Measurements from ENCODE around the gene GPR82. TPM values are rescaled to one million over a fixed set of nuclear protein-coding genes. Genes with fewer than 3 reads are reported as not detected.

Gene GPR82
- total RNA-seq, 1 experiment from 2014 or later, result not detected

- TF ChIP-seq POLR2A (IDR thresholded peaks at IDR 0.05; ENCODE audit: borderline replicate concordance, extremely low read depth, insufficient read depth, insufficient read length) (no peak), POLR2AphosphoS5 (IDR thresholded peaks at IDR 0.05; ENCODE audit: low read depth, low read length) (no peak), TCF7L2 (IDR thresholded peaks at IDR 0.05; ENCODE audit: borderline replicate concordance, extremely low read depth, insufficient read depth, insufficient read length) (no peak), SRF (IDR thresholded peaks at IDR 0.05; ENCODE audit: low read depth) (no peak), RAD21 (IDR thresholded peaks at IDR 0.05; ENCODE audit: low read depth) (no peak), ELF1 (IDR thresholded peaks at IDR 0.05; ENCODE audit: borderline replicate concordance, low read depth) (no peak), ZNF274 (IDR thresholded peaks at IDR 0.05; ENCODE audit: low read depth, low read length) (no peak), ZBTB33 (IDR thresholded peaks at IDR 0.05; ENCODE audit: extremely low read depth, insufficient replicate concordance, low read length) (no peak), FOSL1 (IDR thresholded peaks at IDR 0.05; ENCODE audit: low read depth) (no peak)
- no peak overlapping the region for H2AFZ ChIP-seq (ENCODE audit: low read depth, low read length, poor library complexity, severe bottlenecking)
- intact Hi-C loops (cut with micrococcal nuclease), result no loop called here
- POLR2A ChIA-PET, result no interaction called here
- no peak overlapping the region for H3K27ac ChIP-seq (ENCODE audit: low read depth, low read length)
- no peak overlapping the region for H3K9ac ChIP-seq (ENCODE audit: low read length)
- H3K9me2 ChIP-seq (ENCODE audit: insufficient read depth), result no peaks in the 10 kb centered on the region
- CTCF ChIA-PET, result no interaction called here
- H3K9me3 ChIP-seq (ENCODE audit: control insufficient read depth in 1 of 2, insufficient read depth in 1 of 2, low read depth in 1 of 2, low read length in 2 of 2), result no peaks in the 10 kb centered on the region
- RAD21 ChIA-PET (ENCODE audit: low non-redundant PET in 1 of 2, low total read pairs in 2 of 2, uncharacterized antibody in 2 of 2, unreplicated experiment in 2 of 2), result no interaction called here
- ATAC-seq (no peak), DNase-seq (ENCODE audit: low read depth, low spot score) (no peak)
- H4K20me1 ChIP-seq (ENCODE audit: insufficient read depth), result no peaks in the 10 kb centered on the region
- no TSS peak for BruUV-seq (replicated peaks)
- no peaks in the 10 kb centered on the region for H3K36me3 ChIP-seq (ENCODE audit: control insufficient read depth in 1 of 2, insufficient read depth in 2 of 2, low read length in 2 of 2)
- no peaks in the 10 kb centered on the region for H3K79me2 ChIP-seq (ENCODE audit: insufficient read depth, low read length)
- no peak overlapping the region for H3K4me2 ChIP-seq (ENCODE audit: low read length)
- H3K4me1 ChIP-seq (ENCODE audit: control insufficient read depth in 1 of 2, insufficient read depth in 2 of 2, low read length in 2 of 2), result no peaks in the 10 kb centered on the region
- H3K27me3 ChIP-seq (ENCODE audit: insufficient read depth, low read length), result no peaks in the 10 kb centered on the region
- H3K4me3 ChIP-seq (replicated peaks in 1 of 2; ENCODE audit: low read depth in 1 of 2, low read length in 2 of 2), result no peak overlapping the region
Observed at GRCh38 chrX:41733939-41734338, 10.0 kb downstream of the GPR82 start.

DNA sequence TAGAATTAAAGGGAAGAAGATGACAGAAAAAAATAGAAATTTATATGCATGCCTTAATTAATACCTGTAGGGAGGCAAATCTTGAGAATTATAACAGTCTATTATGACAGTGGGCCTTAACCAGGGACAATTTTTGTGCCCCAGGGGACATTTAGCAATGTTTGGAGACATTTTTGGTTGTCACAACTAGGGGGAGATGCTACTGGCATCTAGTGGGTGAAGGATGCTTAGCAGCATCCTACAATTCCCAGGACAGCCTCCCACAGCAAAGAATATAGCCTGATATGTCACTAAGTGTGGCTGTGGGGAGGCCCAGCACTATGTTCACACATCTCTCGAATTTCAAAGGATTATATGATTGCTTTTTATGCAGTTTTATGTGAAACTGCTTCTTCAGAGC, 10.5 kb downstream of the GPR82 start:
- intact Hi-C loops (cut with micrococcal nuclease), result no loop called here
- no peak for TF ChIP-seq MAX (IDR thresholded peaks at IDR 0.05)
- no peak for TF ChIP-seq EZH2 (IDR thresholded peaks at IDR 0.05)
- TF ChIP-seq, protein P1, sequence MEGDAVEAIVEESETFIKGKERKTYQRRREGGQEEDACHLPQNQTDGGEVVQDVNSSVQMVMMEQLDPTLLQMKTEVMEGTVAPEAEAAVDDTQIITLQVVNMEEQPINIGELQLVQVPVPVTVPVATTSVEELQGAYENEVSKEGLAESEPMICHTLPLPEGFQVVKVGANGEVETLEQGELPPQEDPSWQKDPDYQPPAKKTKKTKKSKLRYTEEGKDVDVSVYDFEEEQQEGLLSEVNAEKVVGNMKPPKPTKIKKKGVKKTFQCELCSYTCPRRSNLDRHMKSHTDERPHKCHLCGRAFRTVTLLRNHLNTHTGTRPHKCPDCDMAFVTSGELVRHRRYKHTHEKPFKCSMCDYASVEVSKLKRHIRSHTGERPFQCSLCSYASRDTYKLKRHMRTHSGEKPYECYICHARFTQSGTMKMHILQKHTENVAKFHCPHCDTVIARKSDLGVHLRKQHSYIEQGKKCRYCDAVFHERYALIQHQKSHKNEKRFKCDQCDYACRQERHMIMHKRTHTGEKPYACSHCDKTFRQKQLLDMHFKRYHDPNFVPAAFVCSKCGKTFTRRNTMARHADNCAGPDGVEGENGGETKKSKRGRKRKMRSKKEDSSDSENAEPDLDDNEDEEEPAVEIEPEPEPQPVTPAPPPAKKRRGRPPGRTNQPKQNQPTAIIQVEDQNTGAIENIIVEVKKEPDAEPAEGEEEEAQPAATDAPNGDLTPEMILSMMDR (IDR thresholded peaks at IDR 0.05 in 2 of 3, conservative IDR thresholded peaks at IDR 0.05 in 1 of 3; ENCODE audit: borderline replicate concordance in 1 of 3, insufficient read depth in 1 of 3, low read depth in 2 of 3, low read length in 2 of 3), result peak in 2 of 3 experiments; percentile 48 to 50; a peak in 4 of 6 replicates
- TF ChIP-seq REST (IDR thresholded peaks at IDR 0.05; ENCODE audit: low read depth), result no peak
- TF ChIP-seq EGR1 (IDR thresholded peaks at IDR 0.05; ENCODE audit: low read depth), result no peak
- no peak for TF ChIP-seq ZNF274 (IDR thresholded peaks at IDR 0.05; ENCODE audit: low read depth, low read length)

More for the DNA sequence above, 10.5 kb downstream of the GPR82 start:
- BruUV-seq (replicated peaks), result no TSS peak
- H4K20me1 ChIP-seq (ENCODE audit: insufficient read depth), result no peaks in the 10 kb centered on the region
- no peaks in the 10 kb centered on the region for H3K79me2 ChIP-seq (ENCODE audit: insufficient read depth, low read length)
- no peaks in the 10 kb centered on the region for H3K36me3 ChIP-seq (ENCODE audit: control insufficient read depth in 1 of 2, insufficient read depth in 2 of 2, low read length in 2 of 2)
- no peaks in the 10 kb centered on the region for H3K27me3 ChIP-seq (ENCODE audit: insufficient read depth, low read length)
- no peaks in the 10 kb centered on the region for H3K9me2 ChIP-seq (ENCODE audit: insufficient read depth)
- no peak overlapping the region for H3K9ac ChIP-seq (ENCODE audit: low read length)
- no peaks in the 10 kb centered on the region for H3K4me1 ChIP-seq (ENCODE audit: control insufficient read depth in 1 of 2, insufficient read depth in 2 of 2, low read length in 2 of 2)
- ChIA-PET POLR2A (no interaction called here), CTCF (no interaction called here), RAD21 (ENCODE audit: low non-redundant PET in 1 of 2, low total read pairs in 2 of 2, uncharacterized antibody in 2 of 2, unreplicated experiment in 2 of 2) (no interaction called here)
- H3K4me2 ChIP-seq (ENCODE audit: low read length), result no peak overlapping the region
- peak; percentile 67 for ATAC-seq
- H3K9me3 ChIP-seq (ENCODE audit: control insufficient read depth in 1 of 2, insufficient read depth in 1 of 2, low read depth in 1 of 2, low read length in 2 of 2), result no peaks in the 10 kb centered on the region
- H3K27ac ChIP-seq (ENCODE audit: low read depth, low read length), result no peak overlapping the region
- H3K4me3 ChIP-seq (replicated peaks in 1 of 2; ENCODE audit: low read depth in 1 of 2, low read length in 2 of 2), result no peak overlapping the region
- H2AFZ ChIP-seq (ENCODE audit: low read depth, low read length, poor library complexity, severe bottlenecking), result no peak overlapping the region
- DNase-seq (ENCODE audit: low read depth, low spot score), result peak; percentile 2
